Activated CD4-positive, alpha-beta T cell treated with anti-CD3 and anti-CD28 coated beads, Interleukin-2, amount 10 ng/mL, durations not matched to agents 7 days and 5 days (primary cell): ENCODE measurements around the gene PPM1G. TPM values are rescaled to one million over a fixed set of nuclear protein-coding genes. Genes with fewer than 3 reads are reported as not detected.
"Not testable (repeated sequence)": the region's sequence is repeated elsewhere in the genome, so short reads cannot be mapped to it uniquely, and the experiment has no call there.

Experiments used
- CTCF ChIA-PET: fragments of 350-600 bp; sonication (Branson Sonifier 250); formaldehyde crosslinking; loops from one replicate; lab custom pipeline; 2021; ENCODE audit warnings: antibody characterized with exemption; lab: Charles Lee
- POLR2A ChIA-PET: fragments of 350-600 bp; sonication (Branson Sonifier 250); formaldehyde crosslinking; loops from one replicate; lab custom pipeline; 2021; ENCODE audit warnings: antibody characterized with exemption; lab: Charles Lee
- DNase-seq: peaks from one replicate; pipeline ENCODE4 v3.0.0-alpha.2; 2020
- H3K27ac Mint-ChIP-seq: one replicate; pipeline ENCODE4 v1.8.0; 2021; ENCODE audit warnings: mild to moderate bottlenecking, moderate library complexity, mixed read lengths
- H3K27me3 Mint-ChIP-seq: one replicate; pipeline ENCODE4 v1.8.0; 2021; ENCODE audit warnings: mixed read lengths
- H3K36me3 Mint-ChIP-seq: one replicate; pipeline ENCODE4 v1.8.0; 2021; ENCODE audit warnings: low read depth, mixed read lengths
- H3K4me1 Mint-ChIP-seq: one replicate; pipeline ENCODE4 v1.8.0; 2021; ENCODE audit warnings: mixed read lengths
- H3K4me3 Mint-ChIP-seq: one replicate; pipeline ENCODE4 v1.8.0; 2021; ENCODE audit warnings: mild to moderate bottlenecking, moderate library complexity, mixed read lengths
- H3K9me3 Mint-ChIP-seq: one replicate; pipeline ENCODE4 v1.8.0; 2021; ENCODE audit warnings: mixed read lengths
- total RNA-seq, 2 experiments: library from RNA; stranded (reverse); gene quantifications; one replicate each; pipeline ENCODE4 v1.2.3, GENCODE V29; 2021

Gene PPM1G
- total RNA-seq, 2 experiments from 2014 or later = 109 TPM

- Mint-ChIP-seq H3K4me1 (peaks cover 14% of the 10 kb centered on the region), H3K27ac (no peak overlapping the region), H3K4me3 (no peak overlapping the region), H3K36me3 (peaks cover 30% of the 10 kb centered on the region), H3K9me3 (no peaks in the 10 kb centered on the region), H3K27me3 (no peaks in the 10 kb centered on the region)
- DNase-seq = no peak
- ChIA-PET CTCF (interaction anchor here (1.2 to 1.7 kb wide), 3 partner anchors 13 to 47 kb away, joined by 3 to 5 read pairs (median 3); no protein-coding TSS in a partner anchor), POLR2A (no interaction called here)
These were observed 45.5 kb downstream of the PPM1G start for GRCh38 chr2:27363933-27364332.

GRCh38 chr2:27362678-27363420 is 46.5 kb downstream of the PPM1G start:
- DNase-seq = no peak
- H3K27ac Mint-ChIP-seq = no peak overlapping the region
- ChIA-PET POLR2A (interaction anchor here (0.7 kb wide), 1 partner anchor 238 kb away, joined by 16 read pairs; no protein-coding TSS in a partner anchor), CTCF (interaction anchor here (1.0 to 1.7 kb wide), 3 partner anchors 11 to 48 kb away, joined by 3 to 5 read pairs (median 3); no protein-coding TSS in a partner anchor)
- no peaks in the 10 kb centered on the region for H3K27me3 Mint-ChIP-seq
- peaks cover 14% of the 10 kb centered on the region for H3K4me1 Mint-ChIP-seq
- peaks cover 26% of the 10 kb centered on the region for H3K36me3 Mint-ChIP-seq
- no peak overlapping the region for H3K4me3 Mint-ChIP-seq
- no peaks in the 10 kb centered on the region for H3K9me3 Mint-ChIP-seq

GRCh38 chr2:27356382-27357181 is 52.8 kb downstream of the PPM1G start, which contains the start of gene GTF3C2:
TSS of gene GTF3C2 (minus strand) at chr2:27356764. CDS start at chr2:27343554, 13,210 bp downstream.
- H3K4me1 Mint-ChIP-seq = peaks cover 51% of the 10 kb centered on the region
- H3K9me3 Mint-ChIP-seq = no peaks in the 10 kb centered on the region
- ChIA-PET POLR2A (interaction anchor here (0.7 to 1.4 kb wide), 2 partner anchors 13 to 17 kb away, joined by 3 read pairs; partner anchors contain the start of gene EIF2B4), CTCF (interaction anchor here (0.6 to 2.6 kb wide), 6 partner anchors 10 to 327 kb away, joined by 3 to 15 read pairs (median 3); partner anchors contain the start of genes EIF2B4 and NRBP1)
- peaks cover 2% of the 10 kb centered on the region for H3K36me3 Mint-ChIP-seq
- peak within 1 kb of the TSS; percentile 94 for H3K4me3 Mint-ChIP-seq
- peak; percentile 95 for DNase-seq
- H3K27me3 Mint-ChIP-seq = no peaks in the 10 kb centered on the region
- H3K27ac Mint-ChIP-seq = peak within 1 kb of the TSS; percentile 99

GRCh38 chr2:27356056-27356381 is 53.4 kb downstream of the PPM1G start:
- Mint-ChIP-seq H3K4me3 (peak overlapping the region; percentile 94), H3K9me3 (no peaks in the 10 kb centered on the region), H3K4me1 (peaks cover 54% of the 10 kb centered on the region), H3K27me3 (no peaks in the 10 kb centered on the region), H3K36me3 (peaks cover 2% of the 10 kb centered on the region), H3K27ac (peak overlapping the region; percentile 99)
- ChIA-PET POLR2A (interaction anchor here (0.7 to 1.4 kb wide), 2 partner anchors 14 to 17 kb away, joined by 3 read pairs; partner anchors contain the start of gene EIF2B4), CTCF (interaction anchor here (0.6 to 2.6 kb wide), 4 partner anchors 13 to 328 kb away, joined by 3 to 15 read pairs (median 3); partner anchors contain the start of genes EIF2B4 and NRBP1)
- DNase-seq = peak; percentile 64

- peaks cover 5% of the 10 kb centered on the region for H3K36me3 Mint-ChIP-seq
- POLR2A ChIA-PET = interaction anchor here (0.6 kb wide), 1 partner anchor 11 kb away, joined by 3 read pairs; no protein-coding TSS in a partner anchor
- CTCF ChIA-PET = interaction anchor here (0.7 to 1.5 kb wide), 3 partner anchors 10 to 30 kb away, joined by 3 to 8 read pairs (median 3); no protein-coding TSS in a partner anchor
- no peak for DNase-seq
- peak overlapping the region; percentile 94 for H3K4me3 Mint-ChIP-seq
- no peaks in the 10 kb centered on the region for H3K27me3 Mint-ChIP-seq
- no peak overlapping the region for H3K27ac Mint-ChIP-seq
- no peaks in the 10 kb centered on the region for H3K9me3 Mint-ChIP-seq
- H3K4me1 Mint-ChIP-seq = peaks cover 58% of the 10 kb centered on the region
These were observed 54.8 kb downstream of the PPM1G start for GRCh38 chr2:27354597-27354927.

- DNase-seq = no peak
- H3K4me3 Mint-ChIP-seq = peak overlapping the region; percentile 39
- ChIA-PET POLR2A (interaction anchor here (0.6 kb wide), 1 partner anchor 10 kb away, joined by 3 read pairs; no protein-coding TSS in a partner anchor), CTCF (interaction anchor here (0.6 to 2.1 kb wide), 4 partner anchors 10 to 16 kb away, joined by 3 to 8 read pairs (median 6); partner anchors contain the start of genes EIF2B4 and SNX17)
- H3K27me3 Mint-ChIP-seq = no peaks in the 10 kb centered on the region
- no peak overlapping the region for H3K27ac Mint-ChIP-seq
- H3K36me3 Mint-ChIP-seq = peaks cover 7% of the 10 kb centered on the region
- H3K9me3 Mint-ChIP-seq = no peaks in the 10 kb centered on the region
- H3K4me1 Mint-ChIP-seq = peaks cover 58% of the 10 kb centered on the region
These were observed 55.4 kb downstream of the PPM1G start for GRCh38 chr2:27353762-27354596.

GRCh38 chr2:27353386-27353761 is 56.0 kb downstream of the PPM1G start:
- H3K27me3 Mint-ChIP-seq, DNase-seq, H3K9me3 Mint-ChIP-seq, H3K36me3 Mint-ChIP-seq, H3K4me3 Mint-ChIP-seq, H3K27ac Mint-ChIP-seq, POLR2A ChIA-PET: not testable (repeated sequence)
- peaks cover 54% of the 10 kb centered on the region for H3K4me1 Mint-ChIP-seq
- CTCF ChIA-PET = interaction anchor here (0.6 to 2.1 kb wide), 3 partner anchors 9 to 16 kb away, joined by 4 to 8 read pairs (median 7); partner anchors contain the start of genes EIF2B4 and SNX17

GRCh38 chr2:27351802-27352598 is 57.4 kb downstream of the PPM1G start:
- CTCF ChIA-PET = interaction anchor here (0.8 to 2.1 kb wide), 5 partner anchors 8 to 19 kb away, joined by 3 to 7 read pairs (median 3); partner anchors contain the start of genes EIF2B4 and SNX17
- peak; percentile 19 for DNase-seq
- POLR2A ChIA-PET = no interaction called here
- no peaks in the 10 kb centered on the region for H3K9me3 Mint-ChIP-seq
- H3K36me3 Mint-ChIP-seq = peaks cover 10% of the 10 kb centered on the region
- peak overlapping the region; percentile 34 for H3K27ac Mint-ChIP-seq
- no peak overlapping the region for H3K4me3 Mint-ChIP-seq
- H3K27me3 Mint-ChIP-seq = no peaks in the 10 kb centered on the region
- H3K4me1 Mint-ChIP-seq = peaks cover 45% of the 10 kb centered on the region

- ChIA-PET CTCF (interaction anchor here (0.7 to 1.4 kb wide), 4 partner anchors 10 to 263 kb away, joined by 3 to 4 read pairs (median 4); no protein-coding TSS in a partner anchor), POLR2A (no interaction called here)
- Mint-ChIP-seq H3K27me3 (no peaks in the 10 kb centered on the region), H3K4me3 (no peak overlapping the region), H3K36me3 (peaks cover 10% of the 10 kb centered on the region), H3K4me1 (peaks cover 34% of the 10 kb centered on the region), H3K9me3 (no peaks in the 10 kb centered on the region), H3K27ac (no peak overlapping the region)
- no peak for DNase-seq
These were observed 59.2 kb downstream of the PPM1G start for GRCh38 chr2:27350106-27350693.

- no peak for DNase-seq
- CTCF ChIA-PET = interaction anchor here (1.5 kb wide), 1 partner anchor 24 kb away, joined by 5 read pairs; the partner anchor contains the start of gene MPV17
- no peak overlapping the region for H3K4me3 Mint-ChIP-seq
- H3K4me1 Mint-ChIP-seq = peaks cover 21% of the 10 kb centered on the region
- no peaks in the 10 kb centered on the region for H3K27me3 Mint-ChIP-seq
- H3K27ac Mint-ChIP-seq = no peak overlapping the region
- H3K36me3 Mint-ChIP-seq = peaks cover 10% of the 10 kb centered on the region
- POLR2A ChIA-PET = no interaction called here
- no peaks in the 10 kb centered on the region for H3K9me3 Mint-ChIP-seq
These were observed 61.8 kb downstream of the PPM1G start for GRCh38 chr2:27347641-27348040.
